GOT3 (cell line): ENCODE results near the gene RNF126.
"Not testable (repeated sequence)": the region's sequence is repeated elsewhere in the genome, so short reads cannot be mapped to it uniquely, and the experiment has no call there.

ENCODE experiments used
- DNase-seq: peaks from one replicate; lab custom pipeline; 2025; ENCODE audit warnings: mixed read lengths; lab: John Stamatoyannopoulos, UW

Gene RNF126

DNA sequence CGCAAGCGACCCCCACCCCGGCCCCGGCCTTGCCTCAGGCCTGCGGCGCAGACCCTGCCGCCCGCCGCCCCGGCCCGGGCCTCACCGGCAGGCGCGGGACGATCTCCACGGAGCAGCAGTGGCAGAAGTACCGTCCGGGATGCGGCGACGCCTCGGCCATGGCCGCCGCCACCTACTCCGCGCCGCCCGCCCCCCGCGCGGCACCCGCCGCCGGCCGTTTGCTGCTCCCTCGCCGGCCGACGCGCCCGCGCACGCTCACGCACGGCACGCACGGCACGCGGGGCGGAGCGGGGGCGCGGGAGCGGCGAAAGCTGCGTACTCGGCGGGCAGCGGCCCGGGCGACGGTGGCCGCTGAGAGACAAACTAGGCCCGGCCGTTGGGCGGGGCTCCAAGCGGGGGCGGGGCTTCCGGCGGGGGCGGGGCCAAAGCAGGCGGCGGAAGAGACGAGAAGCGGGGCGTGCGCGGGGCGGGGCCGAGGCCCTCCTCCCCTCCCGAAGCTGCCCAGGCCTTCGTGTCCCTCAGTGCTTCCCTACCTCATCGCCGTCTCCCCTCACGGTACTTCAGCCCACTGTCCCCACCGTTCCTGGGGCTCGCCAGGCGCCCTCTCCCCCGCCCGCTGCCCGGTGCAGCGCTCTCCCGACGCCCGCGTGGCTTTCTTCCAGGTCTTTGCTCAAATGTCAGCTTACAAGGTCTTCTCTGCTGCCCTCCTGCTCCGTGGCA lies at the start of gene RNF126:
TSS of gene RNF126 (minus strand) at position 253 of the 720 bp plus-strand sequence. CDS start at position 160, 93 bp downstream.
- DNase-seq, result peak; percentile 68

DNA sequence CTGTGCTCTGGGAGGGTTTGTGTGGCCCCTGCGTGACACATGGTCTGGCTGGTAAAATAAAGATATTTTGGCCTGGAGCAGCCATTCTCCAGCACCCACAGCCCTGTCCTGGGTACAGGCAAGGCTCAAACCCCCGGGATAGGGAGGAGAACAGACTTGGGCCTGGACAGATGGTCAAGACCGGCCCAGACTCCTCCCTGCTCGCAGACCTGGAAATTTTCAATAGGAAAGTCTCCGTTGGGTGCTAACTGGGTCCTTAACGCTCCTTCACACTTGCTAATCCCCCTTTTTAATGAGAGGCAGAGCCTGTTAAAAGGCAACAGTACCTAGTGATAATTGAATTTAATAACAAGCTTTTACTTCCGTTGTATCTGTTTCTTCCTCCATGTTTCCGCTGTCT lies 48.2 kb upstream of the RNF126 start:
- no peak for DNase-seq

DNA sequence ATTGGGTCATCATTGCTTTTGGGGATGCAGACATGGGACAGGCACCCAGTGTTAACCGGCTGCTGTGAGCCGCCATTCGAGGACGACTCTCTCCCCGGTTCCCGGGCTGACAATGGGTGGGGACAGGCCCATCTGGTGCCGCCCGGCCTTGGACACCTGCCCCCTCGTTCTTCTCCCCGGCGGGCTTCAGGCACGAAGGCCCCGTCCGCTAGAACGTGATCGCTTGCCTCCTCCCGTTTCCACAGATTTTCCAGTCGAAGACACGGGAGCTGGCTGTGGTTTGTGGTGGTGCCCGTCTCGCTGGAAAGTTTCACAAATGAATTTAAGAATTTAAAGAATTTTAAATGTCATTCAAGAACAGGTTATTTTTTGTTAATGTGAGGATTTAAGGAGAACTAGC lies 47.8 kb upstream of the RNF126 start:
- no peak for DNase-seq

DNA sequence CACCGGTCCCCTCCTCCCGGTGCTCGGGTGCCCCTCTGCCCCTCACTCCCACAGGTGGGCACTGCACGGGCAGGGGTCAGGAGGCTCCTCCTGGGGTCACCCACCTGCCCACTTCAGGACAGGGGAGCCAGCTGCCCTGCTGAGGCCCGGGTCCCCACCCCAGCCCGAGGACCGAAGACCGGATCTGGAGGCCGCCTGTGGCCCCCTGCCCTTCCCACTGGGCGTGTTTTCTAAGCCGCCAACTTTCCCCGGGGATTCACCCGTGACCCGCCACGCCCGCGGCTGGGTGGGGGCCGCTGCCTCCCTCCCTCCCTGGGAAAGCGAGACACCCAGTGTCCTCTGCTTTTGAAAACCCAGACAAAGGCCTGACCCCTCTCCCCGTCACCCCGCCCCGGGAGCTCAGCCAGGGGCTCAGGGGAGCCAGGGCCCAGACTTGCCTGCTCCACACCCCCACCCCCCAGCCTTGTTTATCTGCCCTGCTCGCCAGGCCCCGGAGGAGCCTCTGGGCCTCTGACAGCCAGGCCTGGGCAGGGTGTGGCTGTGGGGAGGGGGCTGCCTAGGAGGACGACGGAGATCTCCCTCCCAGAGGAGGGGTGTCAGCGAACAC lies 47.1 kb upstream of the RNF126 start:
- DNase-seq, result no peak

DNA sequence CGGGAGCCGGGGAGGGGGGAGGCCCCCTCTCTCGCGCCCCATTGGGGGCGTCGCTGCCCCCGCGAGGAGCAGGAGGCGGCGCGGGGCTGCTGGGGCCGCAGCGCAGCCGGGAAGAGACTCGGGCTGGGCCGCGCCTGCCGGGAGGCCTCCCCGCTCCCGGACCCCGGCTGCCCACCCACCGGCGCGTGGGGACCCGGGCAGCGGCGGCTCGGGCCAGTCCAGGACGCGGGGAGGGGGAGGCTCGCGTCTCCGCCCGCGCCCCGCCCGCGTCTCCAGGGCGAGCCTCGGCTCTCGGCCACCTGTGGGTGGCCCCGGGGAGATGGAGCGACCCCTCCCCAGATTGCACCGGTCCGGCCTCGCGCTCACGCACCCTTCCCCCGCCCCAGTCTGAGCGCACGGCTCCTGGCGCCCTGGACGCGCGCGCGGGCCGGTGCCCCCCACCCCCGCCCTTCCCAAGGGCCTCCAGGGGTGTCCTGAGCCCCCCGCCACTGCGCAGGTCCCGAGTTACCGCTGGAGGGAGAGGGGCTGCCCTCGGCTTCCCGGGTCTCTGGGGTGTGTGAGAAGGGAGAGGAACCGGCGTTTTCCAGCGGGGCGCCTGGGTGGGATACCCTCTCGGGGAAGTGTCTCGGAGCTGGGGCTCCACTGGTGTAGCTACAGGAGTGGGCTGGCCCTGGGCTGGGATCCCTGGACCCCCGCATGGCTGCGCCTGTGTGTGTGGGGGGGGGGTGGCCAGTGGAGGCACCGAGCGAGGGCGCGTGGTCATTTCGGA lies 46.4 kb upstream of the RNF126 start:
- DNase-seq, result no peak

DNA sequence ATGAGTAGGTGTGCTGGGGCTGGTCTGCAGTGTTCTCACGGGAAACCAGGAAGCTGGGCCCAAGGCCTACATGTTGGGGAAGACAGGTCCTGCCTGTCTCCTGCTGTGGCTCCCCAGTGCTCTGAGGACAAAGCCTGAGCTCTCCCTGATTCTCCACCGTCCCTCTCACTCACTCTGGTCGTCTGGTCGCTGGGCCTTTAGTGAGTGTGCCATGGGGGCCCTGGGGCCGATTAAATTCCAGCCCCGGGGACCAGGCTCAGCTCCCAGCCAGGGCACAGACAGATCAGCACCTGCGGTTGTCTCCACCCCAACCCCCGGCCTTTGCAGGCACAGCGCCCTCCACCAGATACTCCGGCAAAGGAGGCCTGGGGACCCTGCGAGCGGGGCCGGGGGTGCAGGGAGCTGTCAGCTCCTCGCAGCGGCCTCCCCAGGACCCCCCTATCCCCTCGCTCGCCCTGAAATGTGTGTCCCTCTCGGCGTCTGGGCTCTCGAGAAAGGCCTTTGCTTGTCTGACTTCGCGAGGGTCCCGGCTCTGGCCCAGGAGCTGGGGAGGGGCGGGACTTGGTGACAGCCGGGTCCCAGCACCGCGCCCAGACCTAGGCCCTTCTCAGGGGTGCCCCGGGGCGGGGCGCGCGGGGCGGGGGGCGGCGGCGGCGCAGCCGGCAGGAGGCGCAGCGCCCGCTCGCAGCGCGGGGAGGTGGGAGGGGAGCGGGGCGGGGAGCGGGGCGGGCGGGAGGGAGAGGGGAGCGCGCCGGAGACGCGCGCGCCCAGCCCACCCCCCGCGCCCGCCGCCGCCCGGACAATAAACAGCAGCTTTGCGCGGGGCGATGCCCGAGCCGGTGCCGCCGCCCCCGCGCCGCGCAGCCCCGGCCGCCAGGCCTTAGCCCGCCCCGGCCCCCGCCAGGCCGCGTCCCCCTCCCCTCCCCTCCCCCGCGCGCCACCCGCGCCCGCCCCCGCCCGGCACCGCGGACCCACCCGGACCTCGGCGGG lies 45.4 kb upstream of the RNF126 start, which contains the start of gene PALM:
TSS of gene PALM (plus strand) at position 782 of the 990 bp plus-strand sequence. CDS start 212 bp downstream, outside the sequence.
- no peak for DNase-seq

DNA sequence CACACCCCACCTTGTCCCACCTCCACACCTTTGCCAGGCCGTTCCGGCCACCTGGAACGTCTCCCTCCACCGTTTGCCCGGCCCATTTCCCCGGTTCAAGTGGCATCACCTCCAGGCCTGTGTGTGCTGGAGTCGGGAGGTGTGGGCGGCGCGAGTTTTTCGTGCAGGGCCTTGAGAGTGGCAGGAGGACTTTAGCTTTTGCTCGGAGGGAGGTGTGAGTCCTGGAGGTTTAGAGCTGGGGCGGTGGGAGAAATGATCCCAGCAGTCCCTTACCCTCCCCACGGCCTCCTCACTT lies 41.4 kb upstream of the RNF126 start:
- no peak for DNase-seq

DNA sequence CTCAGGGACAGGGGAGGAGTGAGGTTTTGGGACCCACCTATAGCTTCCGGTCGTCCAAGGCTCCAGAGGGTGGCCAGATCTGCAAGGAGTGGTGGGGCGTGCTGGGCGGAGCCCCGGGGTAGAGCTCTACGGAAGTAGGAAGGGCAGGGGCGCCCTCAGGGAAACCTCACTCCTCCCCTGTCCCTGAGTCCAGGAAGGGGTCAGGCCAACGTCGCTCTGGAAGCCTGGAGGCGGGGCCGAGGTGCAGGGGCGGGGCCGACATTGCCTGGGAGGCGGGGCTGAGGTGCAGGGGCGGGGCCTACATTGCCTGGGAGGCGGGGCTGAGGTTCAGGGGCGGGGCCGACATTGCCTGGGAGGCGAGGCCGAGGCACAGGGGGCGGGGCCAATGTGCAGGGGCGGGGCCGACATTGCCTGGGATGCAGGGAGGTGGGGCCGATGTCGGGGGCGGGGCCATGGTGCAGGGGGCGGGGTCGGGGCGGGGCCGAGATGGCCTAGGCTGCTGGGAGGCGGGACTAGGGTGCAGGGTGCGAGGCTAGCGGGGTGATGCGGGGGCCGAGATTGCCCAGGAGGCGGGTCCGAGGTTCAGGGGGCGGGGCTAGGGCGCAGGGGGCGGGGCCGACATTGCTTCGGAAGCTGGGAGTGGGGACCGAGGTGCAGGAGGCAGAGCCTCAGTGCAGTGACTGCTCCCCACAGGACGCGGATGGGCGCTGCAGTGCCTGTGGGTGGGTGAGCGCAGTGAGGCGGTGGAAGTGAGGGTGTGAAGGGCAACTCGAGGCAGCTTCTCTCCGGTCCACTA lies 40.8 kb upstream of the RNF126 start:
- DNase-seq, result no peak

DNA sequence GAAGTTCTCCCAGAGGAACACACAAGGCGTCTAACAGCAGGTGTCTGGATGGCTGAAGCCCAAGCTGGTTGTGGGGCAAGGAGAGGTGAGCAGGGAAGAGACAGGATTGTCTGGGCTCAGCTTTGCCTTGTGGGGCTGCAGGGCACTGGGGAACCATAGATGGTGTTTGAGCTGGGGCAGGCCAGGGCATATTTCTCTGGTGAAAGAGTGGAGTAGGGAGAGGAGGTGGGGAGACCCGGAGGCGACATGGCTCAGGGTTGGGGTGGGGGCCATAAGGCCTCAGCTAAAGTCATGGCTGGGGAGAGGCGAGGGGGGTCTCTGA lies 40.3 kb upstream of the RNF126 start:
- DNase-seq, result no peak

DNA sequence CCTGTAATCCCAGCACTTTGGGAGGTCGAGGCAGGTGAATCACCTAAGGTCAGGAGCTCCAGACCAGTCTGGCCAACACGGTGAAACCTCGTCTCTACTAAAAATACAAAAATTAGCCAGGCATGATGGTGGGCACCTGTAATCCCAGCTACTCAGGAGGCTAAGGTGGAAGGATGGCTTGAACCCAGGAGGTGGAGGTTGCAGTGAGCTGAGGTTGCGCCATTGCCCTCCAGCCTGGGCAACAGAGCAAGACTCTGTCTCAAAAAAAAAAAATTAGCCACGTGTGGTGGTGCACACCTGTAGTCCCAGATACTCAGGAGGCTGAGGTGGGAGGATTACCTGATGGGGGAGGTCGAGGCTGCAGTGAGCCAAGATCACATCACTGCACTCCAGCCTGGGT lies 39.8 kb upstream of the RNF126 start:
- not testable (repeated sequence) for DNase-seq

DNA sequence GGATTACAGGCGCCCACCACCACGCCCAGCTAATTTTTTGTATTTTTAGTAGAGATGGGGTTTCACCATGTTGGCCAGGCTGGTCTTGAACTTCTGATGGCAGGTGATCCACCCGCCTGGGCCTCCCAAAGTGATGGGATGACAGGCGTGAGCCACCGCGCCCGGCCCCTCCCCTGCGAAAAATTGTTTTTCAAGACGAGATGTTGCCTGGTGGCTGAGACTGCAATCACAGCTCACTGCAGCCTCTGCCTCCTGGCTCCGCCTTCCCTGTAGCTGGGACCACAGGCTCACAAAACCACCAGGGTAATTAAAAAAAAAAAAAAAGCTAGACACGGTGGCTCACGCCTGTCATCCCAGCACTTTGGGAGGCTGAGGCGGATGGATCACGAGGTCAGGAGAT lies 36.9 kb upstream of the RNF126 start:
- DNase-seq, result not testable (repeated sequence)

DNA sequence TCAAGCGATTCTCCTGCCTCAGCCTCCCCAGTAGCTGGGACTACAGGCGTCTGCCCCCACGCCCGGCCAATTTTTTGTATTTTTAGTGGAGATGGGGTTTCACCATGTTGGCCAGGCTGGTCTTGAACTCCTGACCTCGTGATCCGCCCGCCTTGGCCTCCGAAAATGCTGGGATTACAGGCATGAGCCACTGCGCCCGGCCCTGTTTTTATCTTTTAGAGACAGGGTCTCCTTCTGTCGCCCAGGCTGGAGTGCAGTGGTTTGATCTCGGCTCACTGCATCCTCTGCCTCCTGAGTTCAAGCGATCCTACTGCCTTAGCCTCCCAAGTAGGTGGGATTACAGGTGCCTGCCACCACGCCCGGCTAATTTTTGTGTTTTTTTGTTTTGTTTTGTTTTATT lies 35.5 kb upstream of the RNF126 start:
- not testable (repeated sequence) for DNase-seq

DNA sequence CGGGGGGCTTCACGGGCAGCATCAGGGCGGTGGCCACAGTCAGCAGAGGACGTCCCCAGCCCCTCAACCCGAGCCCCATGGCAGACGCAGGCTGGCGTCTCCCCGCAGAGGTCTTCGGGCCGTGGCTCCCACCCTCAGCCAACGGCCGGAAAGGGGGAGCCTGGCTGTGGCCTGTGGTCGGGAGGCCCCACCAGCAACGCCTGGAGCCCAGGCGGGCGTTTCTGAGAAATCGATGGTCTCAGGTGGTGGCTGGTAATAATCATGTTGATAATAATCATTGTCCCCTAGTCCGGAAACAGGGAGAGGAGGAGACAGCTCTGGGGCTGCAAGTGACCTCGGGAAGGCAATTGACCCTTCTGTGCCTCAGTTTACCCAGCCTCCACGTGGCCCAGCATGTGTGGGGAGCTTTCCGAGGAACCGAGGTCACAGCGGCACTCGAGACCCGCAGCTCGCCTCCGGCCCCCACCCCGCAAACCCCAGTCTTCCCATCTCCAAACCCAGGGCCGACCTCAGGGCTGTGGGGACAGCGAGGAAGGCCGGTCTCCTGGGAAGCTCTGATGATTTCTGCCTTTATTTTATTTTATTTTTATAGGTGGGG lies 32.4 kb upstream of the RNF126 start, which contains the start of gene PRSS57:
TSS of gene PRSS57 (minus strand) at position 101 of the 598 bp plus-strand sequence. CDS start at position 79, 22 bp downstream.
- DNase-seq, result no peak

DNA sequence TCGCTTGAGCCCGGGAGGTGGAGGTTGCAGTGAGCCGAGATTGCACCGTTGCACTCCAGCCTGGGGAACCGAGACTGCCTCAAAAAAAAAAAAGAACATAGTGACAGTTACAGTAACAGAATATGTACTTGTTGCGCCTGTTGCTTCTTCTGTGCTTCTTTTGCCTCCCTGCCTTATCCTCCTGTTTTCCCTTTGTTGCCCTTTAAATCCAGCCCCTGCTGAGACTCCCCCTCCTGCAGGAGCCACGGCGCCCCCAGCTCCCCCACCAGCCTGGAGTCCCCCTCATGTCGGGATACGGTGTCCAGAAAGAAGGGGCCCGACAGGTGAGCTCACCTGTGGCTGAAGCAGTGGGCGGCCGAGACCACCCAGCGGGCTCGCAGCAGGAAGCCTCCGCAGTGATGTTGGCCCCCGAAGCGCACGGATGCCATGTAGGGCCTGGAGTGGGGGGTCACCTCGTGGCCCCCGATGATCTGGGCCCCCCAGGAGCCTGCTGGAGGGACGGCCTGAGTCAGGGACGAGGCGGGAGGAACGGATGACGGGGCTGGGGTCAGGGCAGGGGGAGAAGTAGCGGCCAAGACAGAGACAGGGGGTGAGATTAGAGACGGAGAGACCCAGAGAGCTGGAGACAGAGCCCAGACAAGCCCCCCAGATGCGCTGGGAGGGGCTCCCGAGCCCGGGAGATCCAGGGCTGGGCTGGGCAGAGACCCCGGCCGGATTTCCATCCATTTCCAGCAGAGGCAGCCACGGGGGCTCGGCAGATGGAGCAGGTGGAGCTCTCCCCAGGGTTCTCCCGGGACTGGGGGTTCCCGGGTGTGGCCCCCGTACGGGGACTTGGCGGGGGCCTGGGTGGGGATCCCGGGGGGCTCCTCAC lies 31.7 kb upstream of the RNF126 start:
- DNase-seq, result no peak

DNA sequence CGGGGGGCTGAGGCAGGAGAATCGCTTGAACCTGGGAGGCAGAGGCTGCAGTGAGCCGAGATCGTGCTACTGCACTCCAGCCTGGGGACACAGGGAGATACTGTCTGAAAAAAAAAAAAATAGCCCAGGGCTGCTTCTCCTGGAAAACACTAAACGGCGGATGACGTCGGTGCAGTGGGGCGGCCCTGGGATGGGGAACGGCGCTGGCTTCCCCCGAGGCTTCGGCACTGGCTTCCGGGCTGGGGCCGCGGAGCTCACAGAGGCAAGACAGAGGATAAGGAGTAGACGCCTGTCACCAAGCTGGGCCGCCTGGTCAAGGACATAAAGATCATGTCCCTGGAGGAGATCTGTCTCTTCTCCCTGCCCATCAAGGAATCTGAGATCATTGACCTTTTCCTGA lies 27.2 kb upstream of the RNF126 start:
- DNase-seq, result no peak

DNA sequence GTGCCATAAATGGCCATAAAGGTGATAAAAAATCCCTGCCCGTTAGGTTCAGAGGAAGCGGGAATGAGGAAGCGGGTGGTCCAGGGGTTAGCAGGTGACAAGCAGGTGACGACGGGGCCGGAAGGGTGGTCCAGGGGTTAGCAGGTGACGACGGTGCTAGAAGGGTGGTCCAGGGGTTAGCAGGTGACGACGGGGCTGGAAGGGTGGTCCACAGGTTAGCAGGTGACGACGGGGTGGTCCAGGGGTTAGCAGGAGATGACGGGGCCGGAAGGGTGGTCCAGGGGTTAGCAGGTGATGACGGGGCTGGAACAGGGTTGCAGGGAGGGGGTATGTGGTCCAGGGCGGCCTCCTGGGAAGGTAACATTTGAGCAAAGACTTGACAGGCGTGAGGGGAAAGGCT lies 26.0 kb upstream of the RNF126 start:
- DNase-seq, result no peak

DNA sequence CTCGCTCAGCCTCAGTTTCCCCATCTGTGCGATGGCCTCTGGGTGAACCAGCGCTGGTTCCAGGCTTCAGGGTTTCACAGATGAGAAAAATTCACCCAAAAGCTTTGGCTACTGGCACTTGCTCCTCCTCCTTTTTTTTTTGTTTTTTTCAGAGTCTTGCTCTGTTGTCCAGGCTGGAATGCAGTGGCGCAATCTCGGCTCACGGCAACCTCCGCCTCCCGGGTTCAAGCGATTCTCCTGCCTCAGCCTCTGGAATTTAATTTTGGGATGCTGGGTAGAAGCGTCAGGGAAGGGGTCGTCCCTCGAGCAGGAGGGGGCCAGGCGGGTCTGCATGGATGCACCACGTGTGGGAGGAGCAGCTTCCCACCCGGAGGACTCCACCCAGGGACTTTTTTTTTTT lies 25.2 kb upstream of the RNF126 start:
- DNase-seq, result no peak

DNA sequence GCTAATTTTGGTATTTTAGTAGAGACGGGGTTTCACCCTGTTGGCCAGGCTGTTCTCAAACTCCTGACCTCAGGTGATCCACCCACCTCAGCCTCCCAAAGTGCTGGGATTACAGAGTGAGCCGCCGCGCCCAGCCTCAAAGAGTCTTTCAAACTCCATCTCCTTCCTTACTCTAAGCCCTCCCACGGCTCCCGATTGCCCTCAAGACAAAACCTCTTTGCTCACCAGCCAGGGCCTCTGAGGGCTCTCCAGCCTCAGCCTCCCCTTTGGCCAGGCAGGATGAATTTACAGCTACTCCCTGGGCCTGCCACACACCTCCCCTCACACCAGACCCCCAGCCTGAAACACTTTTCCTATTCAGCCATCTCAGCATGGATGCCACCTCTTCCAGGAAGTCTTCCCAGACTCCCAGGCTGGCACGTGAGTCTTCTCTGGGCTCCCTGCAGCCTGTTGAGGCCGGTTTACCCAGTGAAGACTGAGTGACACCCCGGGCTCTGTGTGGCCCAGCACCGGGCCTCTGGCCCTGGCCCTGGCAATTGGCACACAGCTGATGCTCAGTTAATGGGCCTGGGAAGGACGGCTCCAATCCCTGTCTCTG lies 24.7 kb upstream of the RNF126 start:
- DNase-seq, result no peak

DNA sequence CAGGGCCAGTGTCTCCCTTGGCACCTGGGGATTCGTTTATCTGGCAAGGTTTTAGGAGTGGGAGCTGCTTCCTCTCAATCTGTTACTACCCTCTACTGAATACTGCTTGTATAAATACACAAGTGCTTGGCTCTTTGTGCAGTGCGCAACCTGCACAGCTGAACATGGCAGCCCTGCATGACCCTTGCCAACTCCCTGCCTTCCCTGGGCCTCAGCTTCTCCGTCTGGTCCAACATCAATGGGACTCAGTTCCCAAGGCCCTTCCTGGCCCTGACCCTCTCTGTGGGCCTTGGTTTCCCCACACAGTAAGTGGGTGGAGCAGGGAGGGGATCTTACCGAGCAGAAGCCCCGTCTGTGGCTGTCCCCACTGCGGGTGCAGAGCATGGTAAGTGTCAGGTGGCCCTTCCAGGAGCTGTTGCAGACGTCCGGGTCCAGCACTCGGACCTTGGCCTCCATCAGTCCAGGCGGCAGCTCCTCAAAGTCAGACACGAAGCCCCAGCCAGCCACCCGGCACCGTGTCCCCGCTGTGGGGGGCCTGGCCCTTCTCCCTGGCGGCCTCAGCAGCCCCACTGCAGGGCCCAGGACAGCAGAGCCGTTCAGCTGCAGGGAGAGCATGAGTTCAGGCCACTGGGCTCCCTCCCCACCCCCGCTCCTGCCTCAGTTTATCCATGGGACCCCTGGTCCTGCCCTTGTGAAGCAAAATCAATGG lies 23.7 kb upstream of the RNF126 start:
- no peak for DNase-seq
